ENCODE measurements around the gene NTN3. TPM values are rescaled to one million over a fixed set of nuclear protein-coding genes. Genes with fewer than 3 reads are reported as not detected.

The NTN3 gene
- total RNA-seq, 1 donor from 2014 or later: 0.23 TPM

DNA sequence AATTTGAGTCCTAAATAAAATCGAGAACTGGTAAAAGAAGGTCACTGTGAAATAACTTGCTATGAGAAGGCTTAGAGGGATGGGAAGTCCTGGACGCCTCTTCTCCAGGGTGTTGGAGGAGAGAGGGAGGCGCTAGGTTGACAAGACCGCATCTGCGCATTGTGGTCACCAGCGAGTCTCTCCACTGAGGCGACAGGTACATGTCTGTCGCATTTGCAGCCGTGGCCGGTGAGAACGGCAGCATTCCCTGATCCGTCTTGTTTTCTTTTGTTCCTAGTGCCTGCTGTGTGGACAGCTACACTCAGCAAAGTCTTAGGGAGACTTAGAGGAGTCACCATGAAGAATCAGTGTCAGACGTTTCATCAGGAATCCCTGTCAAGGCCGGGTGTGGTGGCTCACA, 34.6 kb downstream of the NTN3 start:
- H3K4me3 ChIP-seq (ENCODE audit: low read depth, low read length): no peak overlapping the region
- no peak for TF ChIP-seq CTCF (conservative IDR thresholded peaks at IDR 0.05; ENCODE audit: low read depth, low read length)

DNA sequence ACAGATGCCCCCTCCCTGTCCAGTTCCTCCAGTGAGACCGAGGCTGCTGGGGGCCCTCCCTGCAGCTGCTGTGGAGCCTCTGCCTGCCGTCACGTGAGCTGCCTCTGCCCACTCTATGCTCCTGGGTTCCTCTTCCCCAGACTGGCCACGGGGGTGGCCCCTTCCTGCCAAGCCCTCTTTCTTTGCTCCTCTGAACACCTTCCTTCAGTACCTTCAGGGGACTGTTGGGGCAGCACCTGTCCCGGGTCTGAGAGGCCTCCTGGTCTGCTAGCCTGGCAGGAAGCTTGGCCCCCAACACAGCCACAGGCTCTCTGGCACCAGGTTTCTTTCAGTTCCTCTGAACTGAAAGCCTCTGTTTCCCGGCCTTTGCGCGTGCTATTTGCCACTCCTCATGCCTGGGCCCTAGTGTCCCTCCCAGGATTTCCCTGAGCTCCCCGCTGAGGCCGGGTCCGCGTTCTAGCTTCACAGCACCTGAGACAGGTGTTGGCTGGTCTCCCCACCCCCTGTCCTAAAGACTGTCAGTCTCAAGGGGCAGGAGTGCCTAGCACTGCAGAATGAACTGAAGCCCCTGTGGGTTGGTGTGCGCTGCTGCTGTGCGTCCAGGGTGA, 36.1 kb downstream of the NTN3 start:
- no peak for TF ChIP-seq CTCF (conservative IDR thresholded peaks at IDR 0.05; ENCODE audit: low read depth, low read length)
- no peak for DNase-seq (ENCODE audit: low read depth)
- H3K4me3 ChIP-seq (ENCODE audit: low read depth, low read length): no peak overlapping the region

More for the DNA sequence above, 34.6 kb downstream of the NTN3 start:
- DNase-seq (ENCODE audit: low read depth): no peak

- H3K4me3 ChIP-seq (ENCODE audit: low read depth, low read length): no peak overlapping the region
- no peak for TF ChIP-seq CTCF (conservative IDR thresholded peaks at IDR 0.05; ENCODE audit: low read depth, low read length)
- no peak for DNase-seq (ENCODE audit: low read depth)
Observed at GRCh38 chr16:2507665-2508064, 36.6 kb downstream of the NTN3 start.

GRCh38 chr16:2508722-2509400, 37.8 kb downstream of the NTN3 start:
- TF ChIP-seq CTCF (conservative IDR thresholded peaks at IDR 0.05; ENCODE audit: low read depth, low read length): no peak
- no peak overlapping the region for H3K4me3 ChIP-seq (ENCODE audit: low read depth, low read length)
- DNase-seq (ENCODE audit: low read depth): no peak

DNA sequence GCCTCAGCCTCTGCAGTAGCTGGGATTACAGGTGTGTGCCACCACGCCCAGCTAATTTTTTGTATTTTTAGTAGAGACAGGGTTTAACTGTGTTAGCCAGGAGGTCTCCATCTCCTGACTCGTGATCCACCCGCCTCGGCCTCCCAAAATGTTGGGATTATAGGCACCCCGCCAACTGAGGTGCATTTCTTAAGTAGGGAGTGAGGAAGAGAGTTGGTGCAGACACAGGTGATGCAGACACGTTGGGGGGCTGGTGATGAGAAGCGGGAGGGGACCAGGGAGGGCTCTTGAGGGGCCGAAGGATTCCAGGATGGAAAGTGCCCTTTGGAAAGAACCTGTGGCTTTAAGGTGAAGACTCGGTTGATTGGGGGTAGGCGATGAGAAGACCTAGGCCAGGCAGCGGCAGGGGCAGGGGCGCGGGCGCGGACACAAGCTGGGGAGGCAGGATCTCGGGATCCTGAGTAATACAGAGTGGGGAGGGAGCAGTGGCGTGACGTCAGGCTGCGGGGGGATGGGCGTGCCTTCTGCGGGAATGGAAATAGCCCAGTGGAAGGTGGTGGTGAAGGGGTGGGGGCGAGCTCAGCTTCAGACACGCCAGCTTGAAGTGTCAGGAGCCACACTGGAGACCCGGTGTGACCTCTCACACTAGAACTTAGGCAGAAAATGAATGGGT, 40.2 kb downstream of the NTN3 start:
- TF ChIP-seq CTCF (conservative IDR thresholded peaks at IDR 0.05; ENCODE audit: low read depth, low read length): no peak
- no peak overlapping the region for H3K4me3 ChIP-seq (ENCODE audit: low read depth, low read length)
- no peak for DNase-seq (ENCODE audit: low read depth)

- no peak overlapping the region for H3K4me3 ChIP-seq (ENCODE audit: low read depth, low read length)
- no peak for TF ChIP-seq CTCF (conservative IDR thresholded peaks at IDR 0.05; ENCODE audit: low read depth, low read length)
- no peak for DNase-seq (ENCODE audit: low read depth)
Observed at GRCh38 chr16:2511996-2512734, 41.1 kb downstream of the NTN3 start.
